GM12878 (cell line): ENCODE data around the gene MLLT3. TPM values are rescaled to one million over a fixed set of nuclear protein-coding genes. Genes with fewer than 3 reads are reported as not detected.

Source experiments
- ATAC-seq: fragments of 200-7000 bp; cut with Tn5 transposase; 3 replicates; pipeline ENCODE4 v1.9.1; 2020; ENCODE audit warnings: mild to moderate bottlenecking, moderate library complexity
- BruUV-seq: library from RNA; stranded (reverse); fragments of 400-500 nt; replicated peaks from 2 replicates; lab custom pipeline; 2021; lab: Mats Ljungman, UMichigan
- CTCF ChIA-PET: fragments of 300-600 bp; sonication (Branson Sonifier 250); formaldehyde crosslinking; extraction: SDS; loops from one replicate; lab custom pipeline; 2021; ENCODE audit warnings: inconsistent platforms; lab: Yijun Ruan, JAX
- POLR2A ChIA-PET: fragments of 350-600 bp; formaldehyde crosslinking; extraction: SDS; loops from one replicate; lab custom pipeline; 2021; ENCODE audit warnings: inconsistent platforms; lab: Charles Lee
- RAD21 ChIA-PET: fragments of 300-600 bp; sonication (Branson Sonifier 250); formaldehyde crosslinking; loops from one replicate; lab custom pipeline; 2023; ENCODE audit warnings: antibody characterized with exemption; ENCODE audit not compliant: unreplicated experiment; lab: Charles Lee
- SMC1A ChIA-PET: fragments of 300-600 bp; sonication (Branson Sonifier 250); formaldehyde crosslinking; loops from one replicate; lab custom pipeline; 2023; ENCODE audit not compliant: unreplicated experiment, uncharacterized antibody; lab: Charles Lee
- DNase-seq: peaks from one replicate; pipeline ENCODE4 v3.0.0-alpha.2; 2011; ENCODE audit warnings: low read depth, low spot score
- FAIRE-seq: peaks from 3 replicates; lab custom pipeline; 2011; peaks lifted over from hg19 to GRCh38; lab: Jason Lieb, UNC
- H2AFZ ChIP-seq: 2 replicates; pipeline ENCODE4 v1.6.0; 2011; ENCODE audit warnings: low read depth, low read length, control low read depth; ENCODE audit not compliant: control insufficient read depth
- H3K27ac ChIP-seq: 2 replicates; pipeline ENCODE4 v1.5.1; 2011; ENCODE audit warnings: control low read depth; ENCODE audit not compliant: control insufficient read depth, insufficient read depth
- H3K27me3 ChIP-seq, 2 experiments: replicated peaks in 1 of 2; 2 replicates each; pipeline versions ENCODE4 v1.6.0 to v1.6.1; 2011; ENCODE audit warnings: low read length in 1 of 2; ENCODE audit not compliant: control insufficient read depth in 2 of 2, insufficient read depth in 2 of 2
- H3K36me3 ChIP-seq, 2 experiments: 2 replicates each; pipeline ENCODE4 v1.5.1; 2011; ENCODE audit warnings: low read length in 1 of 2; ENCODE audit not compliant: control insufficient read depth in 2 of 2, insufficient read depth in 2 of 2
- H3K4me1 ChIP-seq: 2 replicates; pipeline ENCODE4 v1.6.1; 2011; ENCODE audit warnings: mild to moderate bottlenecking, low read length, moderate library complexity, mixed read lengths; ENCODE audit not compliant: control insufficient read depth, insufficient read depth
- H3K4me2 ChIP-seq: 2 replicates; pipeline ENCODE4 v1.6.0; 2011; ENCODE audit warnings: control low read depth; ENCODE audit not compliant: control insufficient read depth, insufficient read depth
- H3K4me3 ChIP-seq: fragments of 200-600 bp; sonication (generic); 2 replicates; pipeline ENCODE4 v1.5.1; 2016
- H3K79me2 ChIP-seq: 2 replicates; pipeline ENCODE4 v1.6.0; 2011; ENCODE audit warnings: low read length; ENCODE audit not compliant: control insufficient read depth, insufficient read depth
- H3K9ac ChIP-seq: 2 replicates; pipeline ENCODE4 v1.8.0; 2011; ENCODE audit warnings: low read length, control low read depth, mixed read lengths; ENCODE audit not compliant: control insufficient read depth, insufficient read depth
- H3K9me3 ChIP-seq: replicated peaks from 3 replicates; pipeline ENCODE4 v1.5.1; 2011; ENCODE audit warnings: mild to moderate bottlenecking, low read length; ENCODE audit not compliant: control insufficient read depth, insufficient read depth
- H4K20me1 ChIP-seq: 2 replicates; pipeline ENCODE4 v1.6.0; 2011; ENCODE audit not compliant: control insufficient read depth, insufficient read depth
- ATF7 ChIP-seq: fragments of 450-650 bp; IDR thresholded peaks from 2 replicates; pipeline ENCODE4 v1.6.1; 2016; ENCODE audit warnings: low read depth, mild to moderate bottlenecking
- BHLHE40 ChIP-seq, 2 experiments: fragments of 450-650 bp in 1 of 2; IDR thresholded peaks; 2 replicates each; pipeline ENCODE4 v1.6.1; 2011 to 2017; ENCODE audit warnings: low read depth in 2 of 2, borderline replicate concordance in 1 of 2, improper control_type of control experiment in 1 of 2, low read length in 1 of 2, mild to moderate bottlenecking in 1 of 2
- EP300 ChIP-seq, 2 experiments: fragments of 150-350 bp in 1 of 2; IDR thresholded peaks; 2 replicates each; pipeline ENCODE4 v1.6.1; 2011 to 2012; ENCODE audit warnings: low read depth in 2 of 2, low read length in 2 of 2, borderline replicate concordance in 1 of 2, improper control_type of control experiment in 1 of 2, inconsistent platforms in 1 of 2; ENCODE audit not compliant: control insufficient read depth in 1 of 2
- IKZF2 ChIP-seq, 2 experiments: fragments of 450-650 bp; IDR thresholded peaks; 2 replicates each; pipeline ENCODE4 v1.6.1; 2017; ENCODE audit warnings: mild to moderate bottlenecking in 2 of 2, moderate library complexity in 2 of 2
- KLF5 ChIP-seq: fragments of 450-650 bp; IDR thresholded peaks from 2 replicates; pipeline ENCODE4 v1.6.1; 2014; ENCODE audit warnings: mild to moderate bottlenecking; ENCODE audit not compliant: partially characterized antibody
- MTA2 ChIP-seq: fragments of 450-650 bp; IDR thresholded peaks from 2 replicates; pipeline ENCODE4 v1.6.1; 2016; ENCODE audit warnings: low read depth, mild to moderate bottlenecking, moderate library complexity
- NRF1 ChIP-seq: conservative IDR thresholded peaks from 2 replicates; pipeline ENCODE4 v1.6.1; 2011; ENCODE audit warnings: mild to moderate bottlenecking, low read depth, low read length, improper control_type of control experiment
- REST ChIP-seq: IDR thresholded peaks from 2 replicates; pipeline ENCODE4 v1.6.1; 2012; ENCODE audit warnings: mild to moderate bottlenecking, low read depth, low read length
- ZNF24 ChIP-seq: fragments of 450-650 bp; IDR thresholded peaks from 2 replicates; pipeline ENCODE4 v1.6.1; 2017; ENCODE audit warnings: antibody characterized with exemption, mild to moderate bottlenecking
- WGBS: methylation state at CpG from one replicate; pipeline ENCODE4 v1.1.6; 2016; ENCODE audit warnings: low lambda C conversion rate; ENCODE audit not compliant: insufficient replicate concordance, insufficient coverage; ENCODE audit errors: missing lambda C conversion rate; 5-methylcytosine and 5-hydroxymethylcytosine counted together
- in situ Hi-C: fragments of 300-500 bp; cut with MboI; formaldehyde crosslinking; loops from 9 replicates; pipeline ENCODE4 v1.14.3; 2018; ENCODE audit warnings: mixed read lengths
- intact Hi-C: fragments of 100-400 bp; cut with micrococcal nuclease; formaldehyde crosslinking; loops from one replicate; pipeline ENCODE4 v1.14.2; 2022; ENCODE audit not compliant: unreplicated experiment
- polyA plus RNA-seq, 11 experiments: library from polyadenylated mRNA; depleted of rRNA in 4 of 11; unstranded in 6 of 11; stranded (reverse) in 5 of 11; fragments of >200 nt; fragmentation: Nextera tagmentation in 4 of 11; fragmentation: Illumina TruSeq in 1 of 11; extraction: Ambion mirVana in 4 of 11; extraction: Trizol in 1 of 11; gene quantifications; 1 replicate in 1 of 11; 2 replicates in 10 of 11; pipeline versions ENCODE4 v1.2.1 to v1.2.3, GENCODE V29; 2011 to 2016; ENCODE audit warnings: inconsistent platforms in 2 of 11, missing spikeins in 2 of 11, low read depth in 1 of 11
- total RNA-seq, 4 experiments: library from RNA; depleted of rRNA in 3 of 4; stranded (reverse); fragments of >200 nt in 3 of 4; fragmentation: Illumina TruSeq in 1 of 4; extraction: Trizol in 1 of 4; gene quantifications; 2 replicates each; pipeline versions ENCODE4 v1.2.1 to v1.2.3, GENCODE V29; 2013 to 2021

Gene MLLT3
- total and polyA plus RNA-seq, 10 of the 15 experiments (the other 5 are each of a cell fraction or from before 2014, with no cell fraction given): 17.7 to 72.3 (median 35.6) TPM

- Histone ChIP-seq H3K4me2 (no peak overlapping the region), H3K79me2 (no peaks in the 10 kb centered on the region), H3K9ac (no peak overlapping the region), H4K20me1 (no peaks in the 10 kb centered on the region), H3K9me3 (no peaks in the 10 kb centered on the region), H3K4me3 (no peak overlapping the region), H3K4me1 (no peaks in the 10 kb centered on the region), H2AFZ (no peak overlapping the region), H3K27me3 (no peaks in the 10 kb centered on the region), H3K27ac (no peak overlapping the region), H3K36me3 (no peaks in the 10 kb centered on the region)
- POLR2A ChIA-PET: interaction anchor here (0.6 to 1.6 kb wide), 2 partner anchors 12 to 15 kb away, joined by 3 to 4 read pairs; no protein-coding TSS in a partner anchor
- TF ChIP-seq ATF7: peak; percentile 69
- TF ChIP-seq KLF5: no peak
- peak; percentile 84 for TF ChIP-seq MTA2
- peak; percentile 28 to 41; a peak in 2 of 4 replicates for TF ChIP-seq IKZF2 (IDR thresholded peaks at IDR 0.05)
- no peak for TF ChIP-seq REST
- peak in 1 of 2 experiments; percentile 17; a peak in 1 of 4 replicates for TF ChIP-seq BHLHE40 (IDR thresholded peaks at IDR 0.05; ENCODE audit: borderline replicate concordance in 1 of 2, low read depth in 2 of 2, low read length in 1 of 2)
- TF ChIP-seq ZNF24: no peak
- no peak for TF ChIP-seq NRF1
- 0 out of 4 replicates have a peak, but pooled peaks of 1 of the 2 experiments have one; percentile 25 for TF ChIP-seq EP300 (IDR thresholded peaks at IDR 0.05; ENCODE audit: borderline replicate concordance in 1 of 2, control insufficient read depth in 1 of 2, low read depth in 2 of 2, low read length in 2 of 2)
- RAD21 ChIA-PET: interaction anchor here (1.0 to 1.2 kb wide), 2 partner anchors 9 to 320 kb away, joined by 3 to 4 read pairs; no protein-coding TSS in a partner anchor
- WGBS: 32% methylated on average over 7 of the region's 7 CpGs
- SMC1A ChIA-PET: interaction anchor here (0.6 to 4.7 kb wide), 6 partner anchors 9 to 622 kb away, joined by 3 to 14 read pairs (median 4); no protein-coding TSS in a partner anchor
- DNase-seq: no peak
- intact Hi-C loops (no loop called here), in situ Hi-C loops (no loop called here)
- CTCF ChIA-PET: interaction anchor here (0.9 to 1.5 kb wide), 4 partner anchors 9 to 64 kb away, joined by 3 read pairs; no protein-coding TSS in a partner anchor
- no peak for FAIRE-seq
- no TSS peak for BruUV-seq
- peak; percentile 61 for ATAC-seq
These were observed 302.5 kb downstream of the MLLT3 start for GRCh38 chr9:20319641-20320337.
